Body of pancreas (tissue), 4 donors: ENCODE results near the gene SRPRB.

Source experiments
- CTCF ChIP-seq, 7 experiments: fragments of 450-650 bp in 4 of 7; fragments of 200-600 bp in 3 of 7; sonication (generic) in 3 of 7; IDR thresholded peaks; one replicate each; pipeline ENCODE4 v1.5.1; 2016 to 2019; ENCODE audit warnings: antibody characterized with exemption in 7 of 7
- POLR2A ChIP-seq, 3 donors: fragments of 450-650 bp; IDR thresholded peaks; one replicate each; pipeline ENCODE4 v1.6.1; 2016; ENCODE audit warnings: antibody characterized with exemption in 3 of 3, mild to moderate bottlenecking in 2 of 3

- TF ChIP-seq CTCF (IDR thresholded peaks at IDR 0.05) (no peak), POLR2A (IDR thresholded peaks at IDR 0.05) (no peak)
Observed at GRCh38 chr3:133838296-133838789, 32.7 kb downstream of the SRPRB start.
